Ectodermal cell (in vitro differentiated cells): ENCODE data around the gene BCL11B.

Experiments used
- H3K27ac ChIP-seq: 2 replicates; pipeline ENCODE4 v1.7.0; 2013; ENCODE audit warnings: mild to moderate bottlenecking, low read depth, low read length; ENCODE audit not compliant: insufficient read depth, poor library complexity, severe bottlenecking
- H3K27me3 ChIP-seq: 2 replicates; pipeline ENCODE4 v1.7.0; 2013; ENCODE audit warnings: mild to moderate bottlenecking, low read length; ENCODE audit not compliant: insufficient read depth, control insufficient read depth, poor library complexity, severe bottlenecking
- H3K36me3 ChIP-seq: one replicate; pipeline ENCODE4 v1.7.0; 2013; ENCODE audit warnings: low read length; ENCODE audit not compliant: control insufficient read depth, insufficient read depth
- H3K4me1 ChIP-seq: one replicate; pipeline ENCODE4 v1.7.0; 2013; ENCODE audit warnings: low read length; ENCODE audit not compliant: control insufficient read depth, insufficient read depth
- H3K4me3 ChIP-seq: 2 replicates; pipeline ENCODE4 v1.7.0; 2013; ENCODE audit warnings: low read depth, low read length, control low read depth; ENCODE audit not compliant: insufficient read depth
- H3K9me3 ChIP-seq: 2 replicates; pipeline ENCODE4 v1.7.0; 2013; ENCODE audit warnings: mild to moderate bottlenecking, low read length, moderate library complexity; ENCODE audit not compliant: control insufficient read depth
- WGBS, 2 experiments: methylation state at CpG; one replicate each; pipeline ENCODE4 v1.1.7; 2013; ENCODE audit warnings: missing lambda C conversion rate in 2 of 2; 5-methylcytosine and 5-hydroxymethylcytosine counted together

BCL11B gene

DNA sequence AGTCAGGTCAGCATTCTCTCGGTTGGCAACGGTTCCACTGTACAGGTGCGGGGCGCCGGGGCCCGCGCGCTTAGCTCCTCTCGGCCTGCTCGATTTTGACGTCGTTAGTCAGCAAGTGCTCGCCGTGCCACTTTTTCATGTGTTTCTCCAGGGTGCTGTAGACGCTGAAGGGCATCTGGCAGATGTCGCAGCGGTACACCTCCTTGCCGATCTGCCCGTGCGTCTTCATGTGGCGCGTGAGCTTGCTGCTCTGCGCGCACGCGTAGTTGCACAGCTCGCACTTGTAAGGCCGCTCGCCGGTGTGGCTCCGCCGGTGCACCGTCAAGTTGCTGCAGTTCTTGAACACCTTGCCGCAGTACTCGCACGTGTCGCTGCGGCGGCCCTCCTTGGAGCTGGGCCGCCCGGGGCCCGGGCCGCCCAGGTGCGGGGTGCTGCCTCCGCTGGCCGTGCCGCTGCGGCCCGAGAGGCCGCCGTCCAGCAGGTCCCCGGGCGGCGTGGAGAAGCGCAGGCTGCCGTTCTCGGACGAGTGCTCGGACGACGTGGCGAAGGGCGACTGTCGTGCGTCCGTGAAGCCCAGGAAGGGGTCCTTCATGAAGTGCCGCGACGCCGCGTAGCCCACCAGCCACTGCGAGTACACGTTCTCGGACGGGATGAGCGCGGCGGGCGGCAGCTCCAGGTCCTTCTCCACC is 97.8 kb downstream of the BCL11B start:
- no peaks in the 10 kb centered on the region for H3K36me3 ChIP-seq
- H3K9me3 ChIP-seq, result no peaks in the 10 kb centered on the region
- no peak overlapping the region for H3K27ac ChIP-seq
- no peaks in the 10 kb centered on the region for H3K27me3 ChIP-seq
- H3K4me1 ChIP-seq, result no peaks in the 10 kb centered on the region
- no peak overlapping the region for H3K4me3 ChIP-seq
- 97% methylated on average over 79 of the region's 79 CpGs for WGBS, 2 experiments

DNA sequence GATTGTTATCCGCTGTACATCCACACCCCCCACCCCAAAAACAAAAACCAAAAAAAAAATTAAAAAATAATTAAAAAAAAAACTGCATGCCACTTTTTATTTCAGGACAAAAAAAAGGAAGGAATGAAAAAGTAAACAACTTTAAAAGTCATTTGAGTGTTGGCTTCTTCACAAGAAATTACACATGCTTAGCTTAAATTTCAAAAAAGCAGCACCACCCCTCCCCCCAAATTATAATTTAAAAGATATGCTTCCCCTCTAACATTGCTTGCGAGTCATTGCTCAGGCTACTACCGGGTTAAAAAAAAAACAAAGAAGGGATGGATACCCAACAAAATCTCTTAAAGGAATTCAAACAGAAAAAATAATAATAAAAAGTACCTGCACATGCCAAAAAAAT is 98.5 kb downstream of the BCL11B start:
- Histone ChIP-seq H3K4me3 (no peak overlapping the region), H3K4me1 (no peaks in the 10 kb centered on the region), H3K27ac (no peak overlapping the region), H3K36me3 (no peaks in the 10 kb centered on the region), H3K27me3 (no peaks in the 10 kb centered on the region), H3K9me3 (no peaks in the 10 kb centered on the region)
- WGBS, 2 experiments, result 92 to 97% methylated on average over 3 of the region's 3 CpGs

DNA sequence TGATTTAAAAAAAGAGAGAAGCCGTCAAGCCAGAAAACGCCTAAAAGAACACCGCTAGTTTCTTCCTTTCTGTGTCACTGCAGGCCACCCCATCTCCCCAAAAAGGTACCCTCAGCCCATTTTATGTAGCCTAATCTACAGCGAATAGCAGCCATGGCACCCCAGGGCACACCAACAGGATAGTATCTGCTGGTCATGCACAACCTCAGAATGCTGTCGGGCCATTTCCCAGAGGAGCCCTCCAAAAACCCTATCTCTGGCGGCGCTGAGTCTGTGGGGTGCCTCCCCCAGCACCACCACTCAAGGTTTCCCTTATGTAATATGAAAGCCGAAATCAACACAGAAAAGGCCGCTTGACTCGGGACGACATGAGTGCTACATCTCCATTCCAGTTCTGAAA is 98.9 kb downstream of the BCL11B start:
- Histone ChIP-seq H3K4me3 (no peak overlapping the region), H3K4me1 (no peaks in the 10 kb centered on the region), H3K9me3 (no peaks in the 10 kb centered on the region), H3K27ac (no peak overlapping the region), H3K27me3 (no peaks in the 10 kb centered on the region), H3K36me3 (no peaks in the 10 kb centered on the region)
- WGBS, 2 experiments, result 89 to 91% methylated on average over 11 of the region's 11 CpGs

DNA sequence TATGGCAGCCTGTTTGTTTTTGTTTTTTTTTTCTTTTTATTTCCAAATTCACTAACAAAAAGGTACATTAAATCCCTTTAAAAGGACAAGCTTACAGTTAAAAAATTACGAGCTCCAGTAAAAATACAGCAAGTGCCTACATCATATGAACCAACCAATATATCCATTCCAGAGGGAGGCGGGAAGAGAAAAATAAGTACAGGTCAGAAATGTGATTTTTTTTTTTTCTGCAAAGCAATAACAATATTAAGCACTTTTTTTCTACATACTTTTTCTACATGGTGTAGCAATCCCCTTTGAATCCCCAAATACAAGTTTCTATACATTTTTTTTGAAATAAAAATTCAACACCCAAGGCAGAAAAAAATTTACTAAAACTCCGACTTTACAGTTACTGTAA is 100.6 kb downstream of the BCL11B start:
- H3K9me3 ChIP-seq, result no peaks in the 10 kb centered on the region
- 70 to 97% methylated on average over 1 to 3 of the region's 3 CpGs for WGBS, 2 experiments
- no peaks in the 10 kb centered on the region for H3K36me3 ChIP-seq

DNA sequence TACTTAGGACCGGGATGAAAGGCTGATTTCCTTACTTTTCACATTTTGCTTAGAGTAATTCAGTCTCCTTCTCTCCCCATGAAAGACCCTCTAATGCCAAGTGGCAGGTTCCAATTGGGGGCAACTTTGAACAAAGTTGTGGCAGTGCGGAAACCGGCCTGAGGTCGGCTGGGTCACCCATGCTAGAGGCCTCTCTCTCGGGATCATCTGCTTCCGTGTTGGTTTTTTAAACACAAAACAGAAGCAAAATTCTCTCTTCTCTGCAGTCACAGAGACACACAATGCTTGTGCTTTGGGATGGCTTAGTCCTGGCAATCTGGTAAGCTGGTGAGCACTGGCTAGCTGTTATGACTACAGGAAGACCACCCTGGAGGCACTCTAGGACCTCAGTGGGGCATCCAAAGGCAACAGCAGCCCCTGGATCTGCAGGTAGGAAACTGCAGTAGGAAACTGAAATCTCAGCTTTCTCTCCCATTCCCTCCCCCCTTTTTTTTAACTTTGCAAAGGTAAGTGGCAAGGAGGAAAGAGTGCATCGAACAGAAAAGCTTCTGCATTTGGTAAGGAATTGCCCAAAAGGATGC is 102.1 kb downstream of the BCL11B start:
- Histone ChIP-seq H3K4me3 (no peak overlapping the region), H3K27ac (no peak overlapping the region), H3K4me1 (no peaks in the 10 kb centered on the region), H3K9me3 (no peaks in the 10 kb centered on the region), H3K36me3 (no peaks in the 10 kb centered on the region), H3K27me3 (no peaks in the 10 kb centered on the region)
- 87 to 90% methylated on average over 6 to 7 of the region's 7 CpGs for WGBS, 2 experiments

More for the DNA sequence above, 100.6 kb downstream of the BCL11B start:
- no peak overlapping the region for H3K4me3 ChIP-seq
- H3K27ac ChIP-seq, result no peak overlapping the region
- H3K4me1 ChIP-seq, result no peaks in the 10 kb centered on the region
- H3K27me3 ChIP-seq, result no peaks in the 10 kb centered on the region

DNA sequence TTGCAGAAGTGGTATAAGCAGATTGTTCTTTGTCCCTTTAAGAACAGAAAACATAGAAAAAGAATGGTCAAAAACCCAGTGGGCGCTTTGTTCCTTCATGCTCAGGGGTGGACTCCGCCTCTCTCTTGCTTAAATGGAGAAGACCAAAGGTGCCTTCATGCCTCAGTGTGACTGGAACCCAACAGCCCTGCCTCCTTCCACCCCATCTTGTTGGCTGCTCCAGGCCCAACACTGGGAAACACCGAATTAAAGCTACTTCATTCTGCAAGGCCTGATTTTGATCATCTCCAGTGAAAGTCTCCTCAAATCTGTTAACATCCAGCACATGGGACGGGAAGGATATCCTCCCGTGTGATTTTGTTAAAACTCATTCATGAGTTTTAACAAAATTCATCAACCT is 103.7 kb downstream of the BCL11B start:
- Histone ChIP-seq H3K36me3 (no peaks in the 10 kb centered on the region), H3K9me3 (no peaks in the 10 kb centered on the region), H3K4me1 (no peaks in the 10 kb centered on the region), H3K27me3 (no peaks in the 10 kb centered on the region), H3K27ac (no peak overlapping the region), H3K4me3 (no peak overlapping the region)
- WGBS, 2 experiments, result 97 to 98% methylated on average over 5 of the region's 5 CpGs

DNA sequence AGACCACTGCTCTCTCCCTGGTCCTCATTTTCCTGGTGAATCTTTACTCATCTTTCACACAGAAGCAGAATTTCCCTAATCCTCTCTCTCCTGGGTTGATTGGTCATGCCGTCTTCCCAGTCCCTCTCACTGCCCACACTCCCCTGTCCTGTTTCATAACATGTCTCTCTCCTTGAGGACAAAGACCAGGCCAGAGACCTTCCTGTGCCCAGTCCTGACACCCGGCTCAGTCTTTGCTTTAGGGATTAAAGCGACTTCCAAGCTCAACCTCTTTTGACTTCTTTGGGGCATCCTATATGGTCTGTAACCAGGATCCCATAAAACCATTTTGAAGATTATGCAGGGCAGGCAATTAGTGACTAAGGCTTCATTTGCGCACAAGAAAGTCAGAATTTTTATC is 105.5 kb downstream of the BCL11B start:
- H3K36me3 ChIP-seq, result no peaks in the 10 kb centered on the region
- no peak overlapping the region for H3K27ac ChIP-seq
- WGBS, 2 experiments, result 94 to 96% methylated on average over 4 of the region's 4 CpGs
- no peaks in the 10 kb centered on the region for H3K4me1 ChIP-seq
- no peak overlapping the region for H3K4me3 ChIP-seq
- no peaks in the 10 kb centered on the region for H3K9me3 ChIP-seq
- no peaks in the 10 kb centered on the region for H3K27me3 ChIP-seq

DNA sequence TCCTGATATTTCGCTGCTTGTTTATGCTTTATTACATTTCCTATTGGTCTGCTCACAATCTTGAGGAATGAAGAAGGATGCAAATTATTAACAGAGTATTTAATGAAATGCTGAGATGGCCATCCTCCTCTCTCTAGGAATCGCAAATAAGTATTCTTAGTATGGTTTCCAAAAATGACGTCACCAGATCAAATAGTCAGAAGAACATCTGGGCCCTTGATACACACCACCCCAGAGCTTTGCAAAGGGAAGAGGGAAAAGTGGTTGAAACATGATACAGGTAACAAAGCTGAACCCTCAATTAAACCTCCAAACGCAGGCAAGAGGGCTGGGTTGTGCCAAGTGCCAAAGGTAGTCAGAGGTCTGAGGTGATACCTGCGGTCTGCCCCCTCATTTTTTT is 107.3 kb downstream of the BCL11B start:
- no peaks in the 10 kb centered on the region for H3K27me3 ChIP-seq
- no peaks in the 10 kb centered on the region for H3K4me1 ChIP-seq
- no peaks in the 10 kb centered on the region for H3K36me3 ChIP-seq
- 91 to 96% methylated on average over 4 to 5 of the region's 5 CpGs for WGBS, 2 experiments
- no peak overlapping the region for H3K27ac ChIP-seq
- no peak overlapping the region for H3K4me3 ChIP-seq
- no peaks in the 10 kb centered on the region for H3K9me3 ChIP-seq

DNA sequence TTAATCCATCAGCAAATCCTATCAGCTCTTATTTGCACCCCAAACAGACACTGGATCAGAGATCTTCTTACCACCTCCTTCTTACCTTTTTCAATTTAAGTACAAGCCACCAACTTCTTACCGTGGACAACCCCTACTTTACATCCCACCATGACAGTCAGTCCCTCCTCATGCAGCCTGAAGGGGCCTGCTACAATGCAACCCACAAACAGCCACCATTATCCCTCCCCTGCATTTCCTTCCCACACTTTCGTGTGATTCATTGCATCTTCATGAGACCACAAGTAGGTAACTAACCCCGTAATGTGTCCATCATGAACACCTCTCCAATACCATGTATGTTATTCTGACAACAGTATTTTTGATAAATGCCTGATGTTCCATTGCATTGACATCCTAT is 108.6 kb downstream of the BCL11B start:
- WGBS, 2 experiments, result 88 to 95% methylated on average over 3 of the region's 3 CpGs
- Histone ChIP-seq H3K4me1 (no peaks in the 10 kb centered on the region), H3K27ac (no peak overlapping the region), H3K4me3 (no peak overlapping the region), H3K27me3 (no peaks in the 10 kb centered on the region), H3K36me3 (no peaks in the 10 kb centered on the region), H3K9me3 (no peaks in the 10 kb centered on the region)

DNA sequence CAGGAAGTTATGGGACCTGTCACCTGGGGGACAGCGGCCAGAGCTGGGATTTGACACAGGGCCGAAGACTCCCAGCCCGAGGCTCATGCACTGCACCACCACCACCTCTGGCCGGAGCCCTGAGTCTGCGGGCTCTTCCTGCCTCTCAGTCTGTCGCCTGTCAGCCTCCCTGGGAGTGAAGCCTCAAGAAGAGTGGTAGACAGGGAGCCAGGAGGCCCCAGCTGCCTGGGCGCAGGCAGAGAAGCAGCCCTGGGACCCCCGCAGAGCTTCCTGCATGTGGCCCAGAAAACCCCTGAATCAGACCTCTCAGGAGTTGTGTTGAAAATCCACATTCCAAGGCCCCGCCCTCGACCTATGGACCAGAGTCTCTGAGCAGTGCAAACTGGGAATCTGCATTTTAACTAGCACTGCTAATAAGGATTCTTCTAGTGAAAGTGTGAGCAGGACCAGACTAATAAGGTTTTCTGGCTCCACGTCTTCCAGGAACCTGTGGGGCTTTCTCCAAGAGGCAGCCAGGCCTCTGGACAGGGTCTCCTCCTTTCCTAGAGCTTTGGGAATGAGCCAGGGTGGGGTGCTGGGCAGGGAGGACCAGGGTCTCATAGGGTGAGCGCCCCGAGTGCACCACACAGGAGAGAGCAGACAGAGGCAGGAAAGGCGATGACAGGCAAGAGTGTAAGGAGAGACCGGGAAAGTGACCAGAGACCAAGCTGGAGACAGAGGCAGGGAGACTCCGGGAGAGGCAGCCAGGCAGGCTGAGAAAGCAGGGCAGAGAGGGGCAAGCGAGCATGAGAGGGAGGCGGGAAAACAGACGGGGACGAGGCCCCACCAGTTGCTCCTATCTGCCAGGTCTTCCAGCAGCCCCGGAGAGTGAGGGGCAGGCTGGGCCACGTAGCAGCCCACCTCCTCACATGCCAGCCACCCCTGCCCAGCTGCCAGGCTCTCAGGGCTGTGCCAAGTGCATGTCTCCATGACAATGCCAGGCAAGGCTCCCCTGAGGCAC is 112.4 kb downstream of the BCL11B start:
- Histone ChIP-seq H3K27me3 (no peaks in the 10 kb centered on the region), H3K4me3 (no peak overlapping the region), H3K9me3 (no peaks in the 10 kb centered on the region), H3K4me1 (no peaks in the 10 kb centered on the region), H3K36me3 (no peaks in the 10 kb centered on the region), H3K27ac (no peak overlapping the region)
- WGBS, 2 experiments, result 89 to 92% methylated on average over 22 of the region's 22 CpGs
